MM.1S (cell line): ENCODE measurements around the gene ABCC1.

ENCODE experiments used
- CTCF ChIP-seq: fragments of 300-600 bp; sonication (generic); IDR thresholded peaks from 2 replicates; pipeline ENCODE4 v1.5.1; 2016; ENCODE audit warnings: antibody characterized with exemption, low read length, mixed read lengths
- EZH2 ChIP-seq: fragments of 300-600 bp; sonication (generic); optimal IDR thresholded peaks from 2 replicates; pipeline ENCODE3; 2017; ENCODE audit warnings: low read depth, mild to moderate bottlenecking, antibody characterized with exemption, low read length, mixed read lengths
- EZH2phosphoT487 ChIP-seq: fragments of 300-600 bp; sonication (generic); IDR thresholded peaks from 2 replicates; pipeline ENCODE4 v1.6.1; 2018; ENCODE audit warnings: antibody characterized with exemption, low read length

GRCh38 chr16:15948532-15949209, 745 bp upstream of the ABCC1 start:
- TF ChIP-seq CTCF (no peak), EZH2 (no peak), EZH2phosphoT487 (no peak)
